ENCODE data around the gene MBD6. TPM values are rescaled to one million over a fixed set of nuclear protein-coding genes. Genes with fewer than 3 reads are reported as not detected.

MBD6 gene
- total and polyA plus RNA-seq, 2 of the 4 experiments (the other 2 are of a cell fraction) = 0.90 to 9.3 TPM

DNA sequence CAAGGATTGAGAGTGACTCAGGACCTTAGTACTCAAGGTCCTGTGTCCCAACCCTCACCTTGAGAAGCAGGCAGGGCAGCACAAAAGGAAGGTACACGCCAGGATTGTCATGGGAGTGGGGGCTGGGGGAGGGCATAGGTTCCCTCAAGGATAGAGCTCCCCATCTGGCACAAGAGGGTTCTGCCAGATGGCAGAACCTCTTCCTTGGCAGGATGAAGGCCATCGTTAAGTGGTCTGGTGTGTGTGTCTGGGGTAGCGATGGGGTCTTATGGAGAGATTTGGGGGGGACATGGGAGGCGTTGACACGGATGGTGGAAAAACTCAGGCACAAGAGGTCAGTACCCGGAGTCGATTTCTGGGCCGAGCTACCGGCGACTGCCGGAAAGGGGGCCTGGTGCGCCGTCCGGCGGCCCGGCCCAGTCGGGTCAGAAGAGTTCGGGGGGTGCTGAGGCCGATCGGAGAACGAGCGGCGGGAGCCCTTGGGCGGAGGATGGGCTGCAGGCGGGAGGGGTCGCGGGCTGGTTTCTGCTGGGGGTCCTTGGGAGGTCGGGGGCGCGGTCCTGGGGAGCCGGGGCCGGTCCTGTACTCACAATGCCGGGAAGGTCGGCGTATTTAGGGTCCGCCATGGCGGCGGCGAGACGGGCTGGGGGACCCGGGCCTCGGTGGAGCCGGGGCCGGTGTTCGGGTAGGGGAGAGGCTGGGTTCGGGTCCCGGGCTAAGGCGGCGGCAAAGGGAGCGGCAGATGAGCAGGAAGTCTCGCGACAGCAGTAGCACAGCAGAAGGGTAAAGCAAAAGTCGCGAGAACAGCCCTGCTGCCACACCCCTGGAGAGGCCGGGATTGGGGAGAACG, 24.0 kb downstream of the MBD6 start, which contains the start of gene DCTN2 (continued):
- TF ChIP-seq, protein P1, sequence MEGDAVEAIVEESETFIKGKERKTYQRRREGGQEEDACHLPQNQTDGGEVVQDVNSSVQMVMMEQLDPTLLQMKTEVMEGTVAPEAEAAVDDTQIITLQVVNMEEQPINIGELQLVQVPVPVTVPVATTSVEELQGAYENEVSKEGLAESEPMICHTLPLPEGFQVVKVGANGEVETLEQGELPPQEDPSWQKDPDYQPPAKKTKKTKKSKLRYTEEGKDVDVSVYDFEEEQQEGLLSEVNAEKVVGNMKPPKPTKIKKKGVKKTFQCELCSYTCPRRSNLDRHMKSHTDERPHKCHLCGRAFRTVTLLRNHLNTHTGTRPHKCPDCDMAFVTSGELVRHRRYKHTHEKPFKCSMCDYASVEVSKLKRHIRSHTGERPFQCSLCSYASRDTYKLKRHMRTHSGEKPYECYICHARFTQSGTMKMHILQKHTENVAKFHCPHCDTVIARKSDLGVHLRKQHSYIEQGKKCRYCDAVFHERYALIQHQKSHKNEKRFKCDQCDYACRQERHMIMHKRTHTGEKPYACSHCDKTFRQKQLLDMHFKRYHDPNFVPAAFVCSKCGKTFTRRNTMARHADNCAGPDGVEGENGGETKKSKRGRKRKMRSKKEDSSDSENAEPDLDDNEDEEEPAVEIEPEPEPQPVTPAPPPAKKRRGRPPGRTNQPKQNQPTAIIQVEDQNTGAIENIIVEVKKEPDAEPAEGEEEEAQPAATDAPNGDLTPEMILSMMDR (conservative IDR thresholded peaks at IDR 0.05; ENCODE audit: low read depth, low read length) = no peak; the same call in 1 of the 2 replicates
- TF ChIP-seq POLR2A (IDR thresholded peaks at IDR 0.05; ENCODE audit: low read depth, low read length) (peak; percentile 52; the same call in 1 of the 2 replicates), MXI1 (IDR thresholded peaks at IDR 0.05; ENCODE audit: borderline replicate concordance, low read depth, low read length) (no peak), MAZ (IDR thresholded peaks at IDR 0.05; ENCODE audit: borderline replicate concordance, low read depth, low read length) (0 out of 2 replicates have a peak, but pooled peaks have one; percentile 6), SMC3 (IDR thresholded peaks at IDR 0.05; ENCODE audit: low read depth, low read length) (no peak), CEBPB (IDR thresholded peaks at IDR 0.05; ENCODE audit: low read depth, low read length) (no peak; the same call in 1 of the 2 replicates)
